Upper lobe of left lung (tissue), 6 donors: ENCODE measurements around the gene GTSE1. TPM values are rescaled to one million over a fixed set of nuclear protein-coding genes. Genes with fewer than 3 reads are reported as not detected.

Experiments
- ATAC-seq, 2 donors: fragments of 200-7000 bp; cut with Tn5 transposase; one replicate each; pipeline ENCODE4 v1.9.1; 2022; ENCODE audit warnings: mild to moderate bottlenecking in 2 of 2, moderate library complexity in 2 of 2; ENCODE audit not compliant: low FRiP score in 2 of 2
- DNase-seq, 2 donors: peaks; one replicate each; pipeline ENCODE4 v3.0.0-alpha.2; 2019 to 2020
- H3K27ac ChIP-seq, 4 donors: fragments of 200-600 bp; sonication (generic); one replicate each; pipeline ENCODE4 v1.5.1; 2016 to 2019
- H3K27me3 ChIP-seq, 4 donors: fragments of 200-600 bp; sonication (generic); one replicate each; pipeline ENCODE4 v1.5.1; 2017 to 2019
- H3K36me3 ChIP-seq, 4 donors: fragments of 200-600 bp; sonication (generic); one replicate each; pipeline ENCODE4 v1.5.1; 2016 to 2019
- H3K4me1 ChIP-seq, 4 donors: fragments of 200-600 bp; sonication (generic); one replicate each; pipeline ENCODE4 v1.5.1; 2018 to 2019
- H3K4me3 ChIP-seq, 4 donors: fragments of 200-600 bp; sonication (generic); one replicate each; pipeline ENCODE4 v1.5.1; 2017 to 2019; ENCODE audit warnings: mild to moderate bottlenecking in 2 of 4, moderate library complexity in 1 of 4
- H3K9me3 ChIP-seq, 4 donors: fragments of 200-600 bp; sonication (generic); one replicate each; pipeline ENCODE4 v1.5.1; 2018 to 2019
- CTCF ChIP-seq, 6 experiments: fragments of 450-650 bp in 4 of 6; fragments of 200-600 bp in 2 of 6; sonication (generic) in 2 of 6; IDR thresholded peaks; one replicate each; pipeline ENCODE4 v1.5.1; 2016 to 2019; ENCODE audit warnings: antibody characterized with exemption in 6 of 6
- EP300 ChIP-seq, 4 donors: sonication (generic); formaldehyde crosslinking; IDR thresholded peaks; one replicate each; pipeline ENCODE4 v1.5.1; 2017; ENCODE audit warnings: antibody characterized with exemption in 4 of 4, control low read depth in 2 of 4
- POLR2A ChIP-seq, 4 donors: fragments of 450-650 bp; IDR thresholded peaks; one replicate each; pipeline ENCODE4 v1.5.1; 2016 to 2017; ENCODE audit warnings: antibody characterized with exemption in 4 of 4, mild to moderate bottlenecking in 2 of 4
- POLR2AphosphoS5 ChIP-seq, 2 donors: sonication (generic); formaldehyde crosslinking; IDR thresholded peaks; one replicate each; pipeline ENCODE4 v1.5.1; 2017; ENCODE audit warnings: antibody characterized with exemption in 2 of 2
- WGBS, 2 donors: methylation state at CpG; one replicate each; pipeline ENCODE4 v1.1.5; 2017 to 2018; 5-methylcytosine and 5-hydroxymethylcytosine counted together
- total RNA-seq, 6 donors: library from RNA; depleted of rRNA in 4 of 6; stranded (reverse); fragments of >200 nt in 4 of 6; gene quantifications; one replicate each; pipeline versions ENCODE4 v1.1.0 to v1.2.1, GENCODE V29; 2016 to 2021
- donor health status: DM: no; HTN: no; CAD: no; lungs with moderate emphysema.
- donor health status: DM: no; HTN: yes; CAD: no; lungs with severe emphysema.

Gene GTSE1
- total RNA-seq, 6 donors from 2014 or later, result 0.30 to 4.4 (median 1.4) TPM; not detected in 1

DNA sequence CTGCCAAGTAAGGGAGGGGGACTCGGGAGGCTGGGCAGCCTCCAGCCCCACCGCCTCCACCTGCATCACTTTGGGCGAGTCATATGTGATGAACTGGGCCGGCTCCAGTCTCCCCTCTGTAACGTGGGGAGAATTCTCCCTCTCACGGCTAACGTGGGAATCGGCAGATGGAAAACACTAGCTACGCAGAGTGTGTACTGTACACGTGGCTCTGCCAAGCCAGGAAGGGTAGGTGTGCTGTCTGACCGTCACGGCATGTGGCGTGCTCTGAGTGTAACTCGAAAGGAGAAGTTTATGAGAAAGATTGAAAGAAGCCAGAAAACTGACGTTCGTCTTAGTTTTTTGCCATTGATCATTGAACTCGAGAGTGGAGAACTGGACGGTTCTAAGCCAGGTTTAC is 52.6 kb downstream of the GTSE1 start:
- Histone ChIP-seq H3K9me3 (no peaks in the 10 kb centered on the region), H3K36me3 (peaks cover 32 to 97% (median 90%) of the 10 kb centered on the region in 4 donors), H3K27me3 (no peaks in the 10 kb centered on the region), H3K27ac (no peak overlapping the region), H3K4me3 (no peak overlapping the region), H3K4me1 (peaks cover 0 to 20% (median 0%) of the 10 kb centered on the region in 4 donors)
- no peak for DNase-seq
- WGBS, 2 donors, result 93 to 95% methylated on average over 18 of the region's 18 CpGs
- no peak for ATAC-seq
- TF ChIP-seq EP300 (IDR thresholded peaks at IDR 0.05), result no peak
- TF ChIP-seq POLR2A (IDR thresholded peaks at IDR 0.05), result no peak
- no peak for TF ChIP-seq CTCF (IDR thresholded peaks at IDR 0.05)
- TF ChIP-seq POLR2AphosphoS5 (IDR thresholded peaks at IDR 0.05), result no peak

DNA sequence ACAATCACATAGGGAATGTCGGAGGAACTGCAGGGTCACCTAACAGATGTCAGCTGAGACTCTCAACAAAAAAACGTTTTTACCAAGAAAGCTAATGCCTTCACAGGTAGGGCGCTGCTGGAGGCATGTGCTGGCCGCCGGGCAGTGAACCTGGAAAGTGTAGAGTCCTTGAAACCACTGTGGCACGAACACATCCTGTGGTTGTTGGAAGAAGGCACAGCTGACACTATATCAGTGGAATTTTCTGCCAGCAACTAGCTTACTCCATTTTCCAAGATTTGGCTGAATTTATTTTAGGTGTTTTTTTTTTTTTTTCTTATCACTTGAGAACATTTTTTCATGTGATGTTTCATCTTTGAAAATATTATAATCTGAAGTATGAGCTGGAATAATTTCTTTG is 53.0 kb downstream of the GTSE1 start:
- DNase-seq, result no peak
- no peak for ATAC-seq
- no peak overlapping the region for H3K4me3 ChIP-seq
- no peaks in the 10 kb centered on the region for H3K9me3 ChIP-seq
- H3K27me3 ChIP-seq, result no peaks in the 10 kb centered on the region
- H3K4me1 ChIP-seq, result peaks cover 0 to 20% (median 0%) of the 10 kb centered on the region in 4 donors
- no peak for TF ChIP-seq CTCF (IDR thresholded peaks at IDR 0.05)
- no peak overlapping the region for H3K27ac ChIP-seq
- peaks cover 32 to 96% (median 90%) of the 10 kb centered on the region in 4 donors for H3K36me3 ChIP-seq
- 82 to 85% methylated on average over 6 of the region's 6 CpGs for WGBS, 2 donors

- peaks cover 32 to 96% (median 87%) of the 10 kb centered on the region in 4 donors for H3K36me3 ChIP-seq
- TF ChIP-seq EP300 (IDR thresholded peaks at IDR 0.05) (no peak), POLR2A (IDR thresholded peaks at IDR 0.05) (no peak), POLR2AphosphoS5 (IDR thresholded peaks at IDR 0.05) (no peak), CTCF (IDR thresholded peaks at IDR 0.05) (no peak)
- H3K4me1 ChIP-seq, result peaks cover 0 to 20% (median 0%) of the 10 kb centered on the region in 4 donors
- ATAC-seq (no peak), DNase-seq (no peak)
- no peak overlapping the region for H3K27ac ChIP-seq
- 89 to 91% methylated on average over 7 of the region's 7 CpGs for whole genome bisulfite sequencing, 2 donors
- no peak overlapping the region for H3K4me3 ChIP-seq
- H3K9me3 ChIP-seq, result no peaks in the 10 kb centered on the region
- H3K27me3 ChIP-seq, result no peaks in the 10 kb centered on the region
These were observed 53.5 kb downstream of the GTSE1 start for GRCh38 chr22:46350121-46350520.

DNA sequence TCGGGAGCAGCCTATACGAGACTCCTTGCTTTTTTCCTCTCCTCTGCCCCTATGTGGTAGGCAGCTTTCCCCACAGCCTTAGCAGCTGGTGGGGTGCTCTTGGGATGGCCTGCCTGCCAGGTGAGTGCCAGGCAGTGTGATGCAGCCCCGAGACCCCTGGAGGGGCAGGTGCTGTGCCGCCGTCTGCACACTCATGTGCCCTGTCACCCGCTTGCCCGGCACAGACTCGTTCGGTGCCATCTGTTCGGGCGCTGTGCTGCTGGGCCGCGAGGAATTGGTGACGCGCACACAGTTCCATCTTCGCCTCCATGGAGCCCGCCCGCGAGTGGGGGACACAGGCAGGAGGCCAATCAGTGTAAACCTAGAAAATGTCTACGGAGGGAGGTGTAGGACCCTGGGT is 54.0 kb downstream of the GTSE1 start:
- 97 to 99% methylated on average over 12 to 20 of the region's 20 CpGs for WGBS, 2 donors
- Histone ChIP-seq H3K27ac (no peak overlapping the region), H3K4me1 (peaks cover 0 to 20% (median 0%) of the 10 kb centered on the region in 4 donors), H3K36me3 (peaks cover 32 to 97% (median 87%) of the 10 kb centered on the region in 4 donors), H3K27me3 (no peaks in the 10 kb centered on the region), H3K4me3 (no peak overlapping the region), H3K9me3 (no peaks in the 10 kb centered on the region)
- DNase-seq, result peak in 1 of 2 donors; percentile 76
- ATAC-seq, result no peak
- no peak for TF ChIP-seq EP300 (IDR thresholded peaks at IDR 0.05)
- no peak for TF ChIP-seq CTCF (IDR thresholded peaks at IDR 0.05)
- TF ChIP-seq POLR2A (IDR thresholded peaks at IDR 0.05), result no peak
- no peak for TF ChIP-seq POLR2AphosphoS5 (IDR thresholded peaks at IDR 0.05)

DNA sequence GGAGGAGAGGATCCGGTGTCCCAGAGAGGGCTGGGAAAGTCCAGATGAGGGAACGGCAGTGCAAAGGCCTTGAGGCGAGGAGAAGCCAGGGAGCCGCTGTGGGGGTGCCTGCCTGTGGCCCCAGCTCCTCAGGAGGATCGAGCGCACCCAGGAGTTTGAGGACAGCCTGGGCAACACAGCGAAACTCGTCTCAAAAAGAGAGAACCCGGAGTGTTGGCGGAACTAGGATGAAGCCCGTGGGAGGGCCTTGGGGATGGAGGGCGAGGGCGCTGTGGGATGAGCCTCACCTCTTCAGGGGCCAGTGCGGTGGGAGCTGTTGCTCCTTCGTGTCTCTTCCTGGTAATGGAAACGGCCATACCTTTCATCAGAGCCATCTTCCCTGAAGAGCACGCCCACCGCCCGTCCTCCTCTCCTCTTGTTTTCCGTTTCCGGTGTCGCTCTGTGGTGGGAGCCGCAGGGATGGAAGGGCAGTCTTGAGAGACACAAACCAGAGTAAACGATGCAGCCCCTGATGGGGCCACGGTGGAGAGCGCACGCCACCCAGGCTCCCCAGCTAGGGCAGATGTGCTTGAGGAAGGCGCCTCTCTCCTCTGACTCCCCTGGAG is 54.6 kb downstream of the GTSE1 start:
- H3K27me3 ChIP-seq, result no peaks in the 10 kb centered on the region
- 91 to 92% methylated on average over 28 of the region's 28 CpGs for WGBS, 2 donors
- peaks cover 32 to 100% (median 91%) of the 10 kb centered on the region in 4 donors for H3K36me3 ChIP-seq
- no peak overlapping the region for H3K4me3 ChIP-seq
- no peaks in the 10 kb centered on the region for H3K9me3 ChIP-seq
- H3K27ac ChIP-seq, result peak overlapping the region in 1 of 4 donors; percentile 17
- no peak for TF ChIP-seq POLR2AphosphoS5 (IDR thresholded peaks at IDR 0.05)
- TF ChIP-seq POLR2A (IDR thresholded peaks at IDR 0.05), result no peak
- TF ChIP-seq EP300 (IDR thresholded peaks at IDR 0.05), result no peak
- TF ChIP-seq CTCF (IDR thresholded peaks at IDR 0.05), result no peak
- ATAC-seq (no peak), DNase-seq (peak in 1 of 2 donors; percentile 46)
- H3K4me1 ChIP-seq, result peaks cover 0 to 19% (median 0%) of the 10 kb centered on the region in 4 donors
